ENCODE measurements around the gene VASP. TPM values are rescaled to one million over a fixed set of nuclear protein-coding genes. Genes with fewer than 3 reads are reported as not detected.

VASP gene
- total RNA-seq, 4 donors from 2014 or later = 172 to 321 (median 210) TPM

DNA sequence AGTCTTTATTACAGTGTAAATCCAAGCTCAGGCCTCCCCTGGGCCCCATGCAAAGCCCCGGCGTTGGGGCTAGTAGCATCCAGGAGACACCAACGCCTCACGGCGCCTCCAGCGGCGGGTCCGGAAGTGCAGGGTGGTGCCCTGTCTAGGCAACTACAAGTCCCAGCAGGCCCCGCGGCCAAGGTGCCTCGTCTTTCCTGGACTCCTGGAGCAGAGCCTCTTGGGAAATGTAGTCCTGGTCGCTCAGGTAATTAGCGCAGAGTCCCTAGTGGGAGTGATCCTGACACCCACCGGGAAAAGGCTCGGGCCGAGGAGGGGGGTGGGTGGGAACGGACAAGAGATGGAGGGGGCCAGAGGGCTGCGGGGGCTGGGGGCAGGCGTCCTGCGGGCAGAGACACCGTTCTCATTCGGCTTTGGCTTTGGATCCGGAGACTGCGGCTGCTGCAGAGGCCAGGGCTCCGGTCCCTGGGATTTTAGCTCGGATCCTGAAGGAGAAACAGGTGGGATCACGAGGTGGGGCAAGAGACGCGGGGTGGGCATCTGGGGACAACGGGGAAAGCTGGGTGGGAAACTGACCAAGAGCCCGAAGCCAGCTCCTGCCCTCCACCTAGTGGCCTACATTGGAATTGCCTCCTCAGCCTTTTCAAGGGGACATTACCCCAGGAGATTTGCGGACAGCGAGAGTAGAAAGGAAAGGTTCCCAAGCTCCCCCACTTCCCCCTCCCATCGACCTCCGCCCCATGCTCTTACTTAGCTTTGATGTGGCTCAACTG is 21.8 kb upstream of the VASP start:
- intact Hi-C loops (cut with DNase I) = no loop called here
- no peaks in the 10 kb centered on the region for H3K9me3 ChIP-seq
- peak; percentile 99 for DNase-seq (ENCODE audit: extremely low spot score)
- H3K36me3 ChIP-seq = peaks cover 0 to 10% (median 4%) of the 10 kb centered on the region in 4 donors
- TF ChIP-seq EP300 (IDR thresholded peaks at IDR 0.05) = no peak
- TF ChIP-seq, protein P1, sequence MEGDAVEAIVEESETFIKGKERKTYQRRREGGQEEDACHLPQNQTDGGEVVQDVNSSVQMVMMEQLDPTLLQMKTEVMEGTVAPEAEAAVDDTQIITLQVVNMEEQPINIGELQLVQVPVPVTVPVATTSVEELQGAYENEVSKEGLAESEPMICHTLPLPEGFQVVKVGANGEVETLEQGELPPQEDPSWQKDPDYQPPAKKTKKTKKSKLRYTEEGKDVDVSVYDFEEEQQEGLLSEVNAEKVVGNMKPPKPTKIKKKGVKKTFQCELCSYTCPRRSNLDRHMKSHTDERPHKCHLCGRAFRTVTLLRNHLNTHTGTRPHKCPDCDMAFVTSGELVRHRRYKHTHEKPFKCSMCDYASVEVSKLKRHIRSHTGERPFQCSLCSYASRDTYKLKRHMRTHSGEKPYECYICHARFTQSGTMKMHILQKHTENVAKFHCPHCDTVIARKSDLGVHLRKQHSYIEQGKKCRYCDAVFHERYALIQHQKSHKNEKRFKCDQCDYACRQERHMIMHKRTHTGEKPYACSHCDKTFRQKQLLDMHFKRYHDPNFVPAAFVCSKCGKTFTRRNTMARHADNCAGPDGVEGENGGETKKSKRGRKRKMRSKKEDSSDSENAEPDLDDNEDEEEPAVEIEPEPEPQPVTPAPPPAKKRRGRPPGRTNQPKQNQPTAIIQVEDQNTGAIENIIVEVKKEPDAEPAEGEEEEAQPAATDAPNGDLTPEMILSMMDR (IDR thresholded peaks at IDR 0.05) = peak; percentile 67 to 92 (median 72)
- no peak for TF ChIP-seq POLR2A (IDR thresholded peaks at IDR 0.05; ENCODE audit: low read depth)
- peak in 1 of 2 donors; percentile 79 for TF ChIP-seq POLR2AphosphoS5 (IDR thresholded peaks at IDR 0.05)
- WGBS = under 1% methylated on average over 31 of the region's 35 CpGs
- peaks cover 5 to 13% (median 8%) of the 10 kb centered on the region in 4 donors for H3K4me1 ChIP-seq
- no peaks in the 10 kb centered on the region for H3K27me3 ChIP-seq
- H3K4me3 ChIP-seq = peak overlapping the region; percentile 62 to 91 (median 72)
- H3K27ac ChIP-seq (replicated peaks in 1 of 4) = peak overlapping the region; percentile 82 to 94 (median 86)

DNA sequence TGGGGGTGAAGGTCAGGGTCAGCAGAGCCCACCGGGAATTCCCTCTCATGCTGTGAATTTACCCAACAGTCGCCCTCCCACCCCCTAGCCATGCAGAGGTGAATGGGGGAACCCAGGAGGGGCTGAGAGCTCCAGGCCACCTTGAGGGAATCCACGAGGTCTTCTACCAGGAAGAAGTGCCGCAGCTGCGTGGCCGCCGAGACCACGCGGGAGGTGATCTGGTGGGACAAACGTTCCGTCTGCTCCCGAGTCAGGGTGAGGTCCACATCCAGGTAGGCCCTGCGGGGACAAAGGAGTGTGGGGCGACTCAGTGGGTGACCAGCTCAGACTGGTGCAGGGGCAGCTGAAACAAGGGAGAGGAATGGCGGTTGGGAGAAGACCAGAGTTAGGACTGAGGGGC is 18.6 kb upstream of the VASP start:
- H3K4me1 ChIP-seq = peaks cover 11 to 32% (median 25%) of the 10 kb centered on the region in 4 donors
- no peak for DNase-seq (ENCODE audit: extremely low spot score)
- H3K36me3 ChIP-seq = peaks cover 0 to 10% (median 4%) of the 10 kb centered on the region in 4 donors
- TF ChIP-seq, protein P1 (IDR thresholded peaks at IDR 0.05) = no peak
- TF ChIP-seq POLR2AphosphoS5 (IDR thresholded peaks at IDR 0.05) (no peak), EP300 (IDR thresholded peaks at IDR 0.05) (no peak), POLR2A (IDR thresholded peaks at IDR 0.05; ENCODE audit: low read depth) (no peak)
- no peak overlapping the region for H3K4me3 ChIP-seq
- H3K27me3 ChIP-seq = no peaks in the 10 kb centered on the region
- 90% methylated on average over 15 of the region's 15 CpGs for WGBS
- intact Hi-C loops (cut with DNase I) = no loop called here
- H3K27ac ChIP-seq (replicated peaks in 1 of 4) = no peak overlapping the region
- H3K9me3 ChIP-seq = no peaks in the 10 kb centered on the region

DNA sequence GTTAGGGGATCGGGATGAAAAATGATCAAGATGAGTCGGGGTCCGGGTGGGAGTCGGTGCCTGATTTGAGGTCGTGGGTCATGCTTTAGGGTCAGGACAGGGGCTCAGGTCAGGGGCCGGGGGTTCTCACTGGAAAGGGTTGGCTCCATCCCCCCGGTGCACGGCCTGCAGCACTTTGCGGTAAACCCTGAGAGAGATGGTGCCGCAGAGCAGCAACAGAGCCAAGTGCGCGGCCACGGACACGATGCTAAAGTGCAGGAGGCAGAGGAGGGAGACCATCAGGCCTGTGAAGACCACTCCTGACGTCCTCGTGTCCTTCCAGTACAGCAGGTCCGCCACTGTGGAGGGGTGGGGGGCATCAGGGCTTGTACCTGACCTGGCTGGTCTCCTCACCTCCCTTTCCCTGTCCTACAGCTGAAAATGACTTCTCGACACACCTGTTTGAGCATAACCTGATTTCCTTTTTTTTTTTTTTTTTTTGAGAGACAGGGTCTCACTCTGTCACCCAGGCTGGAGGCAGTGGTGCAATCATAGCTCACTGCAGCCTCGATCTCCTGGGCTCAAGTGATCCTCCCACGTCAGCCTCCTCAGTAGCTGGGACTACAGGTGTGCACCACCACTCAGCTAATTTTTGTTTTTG is 17.9 kb upstream of the VASP start:
- TF ChIP-seq EP300 (IDR thresholded peaks at IDR 0.05) (no peak), POLR2A (IDR thresholded peaks at IDR 0.05; ENCODE audit: low read depth) (no peak), POLR2AphosphoS5 (IDR thresholded peaks at IDR 0.05) (no peak)
- TF ChIP-seq, protein P1 (IDR thresholded peaks at IDR 0.05) = no peak
- peaks cover 0 to 10% (median 4%) of the 10 kb centered on the region in 4 donors for H3K36me3 ChIP-seq
- H3K9me3 ChIP-seq = no peaks in the 10 kb centered on the region
- WGBS = 89% methylated on average over 20 of the region's 20 CpGs
- DNase-seq (ENCODE audit: extremely low spot score) = no peak
- H3K27me3 ChIP-seq = no peaks in the 10 kb centered on the region
- H3K27ac ChIP-seq (replicated peaks in 1 of 4) = no peak overlapping the region
- no peak overlapping the region for H3K4me3 ChIP-seq
- intact Hi-C loops (cut with DNase I) = no loop called here
- peaks cover 11 to 34% (median 30%) of the 10 kb centered on the region in 4 donors for H3K4me1 ChIP-seq

DNA sequence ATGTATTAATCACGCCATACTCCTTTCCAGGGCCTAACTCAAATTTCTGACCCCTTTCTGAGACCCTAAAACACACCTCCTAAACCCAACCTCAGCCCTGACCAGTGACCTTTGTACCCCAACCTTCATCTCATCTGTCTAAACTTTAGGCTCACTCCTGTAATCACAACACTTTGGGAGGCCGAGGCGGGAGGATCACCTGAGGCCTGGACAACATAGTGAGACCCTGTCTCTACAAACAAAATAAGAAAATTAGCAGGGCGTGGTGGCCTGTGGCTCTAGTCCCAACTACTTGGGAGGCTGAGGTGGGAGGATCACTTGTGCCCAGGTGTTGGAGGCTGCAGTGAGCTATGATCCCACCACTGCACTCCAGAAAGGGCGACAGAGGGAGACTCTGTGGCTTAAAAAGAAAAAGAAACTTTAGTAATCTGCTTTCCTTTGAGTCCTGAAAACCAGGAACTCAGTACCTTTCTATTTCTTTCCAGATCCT is 15.1 kb upstream of the VASP start:
- Histone ChIP-seq H3K4me3 (peak overlapping the region; percentile 65 to 81 (median 68)), H3K4me1 (peaks cover 15 to 38% (median 36%) of the 10 kb centered on the region in 4 donors), H3K27me3 (no peaks in the 10 kb centered on the region), H3K9me3 (no peaks in the 10 kb centered on the region), H3K36me3 (peaks cover 0 to 10% (median 4%) of the 10 kb centered on the region in 4 donors), H3K27ac (replicated peaks in 1 of 4) (peak overlapping the region; percentile 82 to 87 (median 85))
- WGBS = 87% methylated on average over 5 of the region's 5 CpGs
- intact Hi-C loops (cut with DNase I) = no loop called here
- TF ChIP-seq, protein P1 (IDR thresholded peaks at IDR 0.05) = no peak
- TF ChIP-seq POLR2A (IDR thresholded peaks at IDR 0.05; ENCODE audit: low read depth) (no peak), POLR2AphosphoS5 (IDR thresholded peaks at IDR 0.05) (no peak), EP300 (IDR thresholded peaks at IDR 0.05) (no peak)
- no peak for DNase-seq (ENCODE audit: extremely low spot score)
